Hepatocyte (in vitro differentiated cells): ENCODE data around the gene DHPS. TPM values are rescaled to one million over a fixed set of nuclear protein-coding genes. Genes with fewer than 3 reads are reported as not detected.
A peak's percentile ranks its signal among the peaks of the same experiment; 100 is the strongest.

Experiments
- DNase-seq: peaks from one replicate; pipeline ENCODE4 v3.0.0-alpha.2; 2016; ENCODE audit warnings: low spot score
- H2AFZ ChIP-seq: fragments of 200-600 bp; sonication (generic); 2 replicates; pipeline ENCODE4 v1.6.0; 2016; ENCODE audit warnings: antibody characterized with exemption, mild to moderate bottlenecking
- H3K27ac ChIP-seq: fragments of 200-600 bp; sonication (generic); 2 replicates; pipeline ENCODE4 v1.5.1; 2016; ENCODE audit warnings: mild to moderate bottlenecking
- H3K27me3 ChIP-seq: fragments of 200-600 bp; sonication (generic); 2 replicates; pipeline ENCODE4 v1.6.1; 2016
- H3K36me3 ChIP-seq: fragments of 200-600 bp; sonication (generic); replicated peaks from 2 replicates; pipeline ENCODE4 v1.5.1; 2016; ENCODE audit warnings: low read depth; ENCODE audit not compliant: insufficient read depth
- H3K4me1 ChIP-seq: fragments of 200-600 bp; sonication (generic); 2 replicates; pipeline ENCODE4 v1.5.1; 2016; ENCODE audit warnings: mild to moderate bottlenecking, moderate library complexity; ENCODE audit not compliant: insufficient read depth
- H3K4me2 ChIP-seq: fragments of 200-600 bp; sonication (generic); 2 replicates; pipeline ENCODE4 v1.6.0; 2016
- H3K4me3 ChIP-seq: fragments of 200-600 bp; sonication (generic); 2 replicates; pipeline ENCODE4 v1.5.1; 2016; ENCODE audit warnings: mild to moderate bottlenecking
- H3K79me2 ChIP-seq: fragments of 200-600 bp; sonication (generic); 2 replicates; pipeline ENCODE4 v1.6.0; 2017; ENCODE audit warnings: mild to moderate bottlenecking
- H3K9me2 ChIP-seq: fragments of 200-600 bp; sonication (generic); replicated peaks from 2 replicates; pipeline ENCODE4 v1.6.0; 2017; ENCODE audit warnings: mild to moderate bottlenecking; ENCODE audit not compliant: insufficient read depth
- H3K9me3 ChIP-seq: fragments of 200-600 bp; sonication (generic); 2 replicates; pipeline ENCODE4 v1.5.1; 2016; ENCODE audit warnings: low read depth, mild to moderate bottlenecking
- H4K20me1 ChIP-seq: fragments of 200-600 bp; sonication (generic); 2 replicates; pipeline ENCODE4 v1.6.0; 2016; ENCODE audit warnings: mild to moderate bottlenecking; ENCODE audit not compliant: insufficient read depth, poor library complexity, severe bottlenecking
- CTCF ChIP-seq: fragments of 200-600 bp; sonication (generic); IDR thresholded peaks from 2 replicates; pipeline ENCODE4 v1.5.1; 2016; ENCODE audit warnings: antibody characterized with exemption, mild to moderate bottlenecking; ENCODE audit not compliant: poor library complexity
- EZH2 ChIP-seq: fragments of 200-600 bp; sonication (generic); IDR thresholded peaks from 2 replicates; pipeline ENCODE4 v1.6.1; 2016; ENCODE audit warnings: antibody characterized with exemption, mild to moderate bottlenecking, borderline replicate concordance
- EZH2phosphoT487 ChIP-seq: fragments of 200-600 bp; sonication (generic); IDR thresholded peaks from one replicate; pipeline ENCODE4 v1.6.1; 2018; ENCODE audit warnings: antibody characterized with exemption, mild to moderate bottlenecking, low read depth, moderate library complexity; ENCODE audit not compliant: unreplicated experiment, severe bottlenecking
- WGBS: methylation state at CpG from one replicate; pipeline ENCODE4 v1.1.6; 2016; ENCODE audit warnings: low lambda C conversion rate; ENCODE audit errors: missing lambda C conversion rate; 5-methylcytosine and 5-hydroxymethylcytosine counted together
- polyA plus RNA-seq: library from polyadenylated mRNA; unstranded; fragments of >200 nt; fragmentation: Nextera tagmentation; extraction: Ambion mirVana; gene quantifications from 2 replicates; pipeline ENCODE4 v1.2.1, GENCODE V29; 2016
- total RNA-seq: library from RNA; depleted of rRNA; stranded (reverse); fragments of >200 nt; gene quantifications from 2 replicates; pipeline ENCODE4 v1.2.3, GENCODE V29; 2014

DHPS gene
- total and polyA plus RNA-seq, 2 experiments from 2014 or later, result 62.6 to 84.7 TPM

- Histone ChIP-seq H2AFZ (no peak overlapping the region), H3K4me3 (no peak overlapping the region), H3K27me3 (no peaks in the 10 kb centered on the region), H3K79me2 (peaks cover 5% of the 10 kb centered on the region), H3K9me3 (no peaks in the 10 kb centered on the region), H3K4me1 (no peaks in the 10 kb centered on the region), H3K36me3 (no peaks in the 10 kb centered on the region), H4K20me1 (no peaks in the 10 kb centered on the region), H3K4me2 (no peak overlapping the region), H3K9me2 (no peaks in the 10 kb centered on the region), H3K27ac (no peak overlapping the region)
- TF ChIP-seq EZH2, result no peak
- no peak for TF ChIP-seq CTCF
- TF ChIP-seq EZH2phosphoT487, result no peak
- WGBS, result 96% methylated on average over 25 of the region's 29 CpGs
- DNase-seq, result no peak
Measured at GRCh38 chr19:12705654-12706331, 24.1 kb upstream of the DHPS start.

- Histone ChIP-seq H3K9me2 (no peaks in the 10 kb centered on the region), H4K20me1 (no peaks in the 10 kb centered on the region), H3K79me2 (peaks cover 5% of the 10 kb centered on the region), H3K4me1 (no peaks in the 10 kb centered on the region), H3K9me3 (no peaks in the 10 kb centered on the region), H3K27me3 (no peaks in the 10 kb centered on the region), H3K4me3 (no peak overlapping the region), H3K27ac (no peak overlapping the region), H2AFZ (no peak overlapping the region), H3K36me3 (no peaks in the 10 kb centered on the region), H3K4me2 (no peak overlapping the region)
- TF ChIP-seq EZH2 (no peak), EZH2phosphoT487 (no peak), CTCF (no peak)
- 96% methylated on average over 13 of the region's 13 CpGs for WGBS
- DNase-seq, result no peak
Measured at GRCh38 chr19:12705169-12705568, 23.5 kb upstream of the DHPS start.

GRCh38 chr19:12703046-12703445 is 21.4 kb upstream of the DHPS start:
- Histone ChIP-seq H3K27me3 (no peaks in the 10 kb centered on the region), H3K9me2 (no peaks in the 10 kb centered on the region), H3K4me1 (no peaks in the 10 kb centered on the region), H3K4me3 (no peak overlapping the region), H3K4me2 (no peak overlapping the region), H2AFZ (no peak overlapping the region), H3K36me3 (no peaks in the 10 kb centered on the region), H3K79me2 (peaks cover under 1% of the 10 kb centered on the region), H4K20me1 (no peaks in the 10 kb centered on the region), H3K9me3 (no peaks in the 10 kb centered on the region), H3K27ac (no peak overlapping the region)
- TF ChIP-seq EZH2 (no peak), CTCF (no peak), EZH2phosphoT487 (no peak)
- 82% methylated on average over 9 of the region's 9 CpGs for WGBS
- DNase-seq, result peak; percentile 18
